HepG2 (cell line): ENCODE results near the gene COL4A2. TPM values are rescaled to one million over a fixed set of nuclear protein-coding genes. Genes with fewer than 3 reads are reported as not detected.
A peak's percentile ranks its signal among the peaks of the same experiment; 100 is the strongest.

ENCODE experiments used
- BCL3 ChIP-seq: sonication (generic); formaldehyde crosslinking; IDR thresholded peaks from 2 replicates; pipeline ENCODE4 v1.5.1; 2020; ENCODE audit warnings: mild to moderate bottlenecking, missing genetic modification reagents, moderate library complexity
- ELF4 ChIP-seq: sonication (generic); formaldehyde crosslinking; IDR thresholded peaks from 2 replicates; pipeline ENCODE4 v1.5.0; 2020; ENCODE audit warnings: missing genetic modification reagents, mild to moderate bottlenecking, moderate library complexity, borderline replicate concordance
- FOXK1 ChIP-seq: sonication (generic); formaldehyde crosslinking; IDR thresholded peaks from 2 replicates; pipeline ENCODE4 v1.4.0; 2020; ENCODE audit warnings: low read depth, missing genetic modification reagents, borderline replicate concordance
- FOXP1 ChIP-seq, 2 experiments: fragments of 450-650 bp in 1 of 2; IDR thresholded peaks; 2 replicates each; pipeline ENCODE4 v1.6.1; 2017 to 2018; ENCODE audit warnings: antibody characterized with exemption in 1 of 2
- GLMP ChIP-seq: sonication (generic); formaldehyde crosslinking; IDR thresholded peaks from 2 replicates; pipeline ENCODE4 v1.9.0; 2021; ENCODE audit warnings: missing genetic modification reagents, mild to moderate bottlenecking, borderline replicate concordance
- GZF1 ChIP-seq: sonication (generic); formaldehyde crosslinking; IDR thresholded peaks from 2 replicates; pipeline ENCODE4 v1.5.1; 2020; ENCODE audit warnings: mild to moderate bottlenecking, missing genetic modification reagents
- HIVEP1 ChIP-seq: sonication (generic); formaldehyde crosslinking; IDR thresholded peaks from 2 replicates; pipeline ENCODE4 v1.4.0; 2020; ENCODE audit warnings: mild to moderate bottlenecking, missing genetic modification reagents
- KLF12 ChIP-seq: sonication (generic); formaldehyde crosslinking; IDR thresholded peaks from 2 replicates; pipeline ENCODE4 v1.4.0; 2020; ENCODE audit warnings: missing genetic modification reagents, borderline replicate concordance
- MAFF ChIP-seq: IDR thresholded peaks from 2 replicates; pipeline ENCODE4 v1.6.1; 2011; ENCODE audit warnings: low read depth, low read length, improper control_type of control experiment
- MYNN ChIP-seq: sonication (generic); formaldehyde crosslinking; IDR thresholded peaks from 2 replicates; pipeline ENCODE4 v1.4.0; 2020; ENCODE audit warnings: mild to moderate bottlenecking, low read depth, missing genetic modification reagents
- RNF219 ChIP-seq: sonication (generic); formaldehyde crosslinking; IDR thresholded peaks from 2 replicates; pipeline ENCODE4 v1.5.0; 2020; ENCODE audit warnings: mild to moderate bottlenecking, missing genetic modification reagents
- SP5 ChIP-seq: IDR thresholded peaks from 2 replicates; pipeline ENCODE4 v1.6.1; 2016; ENCODE audit warnings: low read depth, borderline replicate concordance
- THRA ChIP-seq: sonication (generic); formaldehyde crosslinking; IDR thresholded peaks from 2 replicates; pipeline ENCODE4 v1.4.0; 2020; ENCODE audit warnings: missing genetic modification reagents, borderline replicate concordance
- U2AF1 ChIP-seq: fragments of 200-400 bp; formaldehyde crosslinking; optimal IDR thresholded peaks from 2 replicates; pipeline ENCODE3; 2017; ENCODE audit warnings: mild to moderate bottlenecking, low read depth, low read length
- XRCC5 ChIP-seq: fragments of 200-400 bp; formaldehyde crosslinking; optimal IDR thresholded peaks from 2 replicates; pipeline ENCODE3; 2017; ENCODE audit warnings: mild to moderate bottlenecking, low read length
- ZEB1 ChIP-seq: IDR thresholded peaks from 2 replicates; pipeline ENCODE4 v1.6.1; 2012; ENCODE audit warnings: mild to moderate bottlenecking, low read depth, inconsistent platforms; ENCODE audit not compliant: insufficient replicate concordance
- ZNF503 ChIP-seq: sonication (generic); formaldehyde crosslinking; IDR thresholded peaks from 2 replicates; pipeline ENCODE4 v1.4.0; 2020; ENCODE audit warnings: missing genetic modification reagents
- ZNF547 ChIP-seq: sonication (generic); formaldehyde crosslinking; IDR thresholded peaks from 2 replicates; pipeline ENCODE4 v1.5.1; 2020; ENCODE audit warnings: mild to moderate bottlenecking, missing genetic modification reagents
- ZNF616 ChIP-seq: sonication (generic); formaldehyde crosslinking; IDR thresholded peaks from 2 replicates; pipeline ENCODE4 v1.5.0; 2020; ENCODE audit warnings: low read depth, mild to moderate bottlenecking, missing genetic modification reagents
- ZNF776 ChIP-seq: sonication (generic); formaldehyde crosslinking; IDR thresholded peaks from 2 replicates; pipeline ENCODE4 v1.4.0; 2020; ENCODE audit warnings: mild to moderate bottlenecking, missing genetic modification reagents
- polyA plus RNA-seq, 8 experiments: library from polyadenylated mRNA; depleted of rRNA in 3 of 8; stranded (reverse) in 7 of 8; unstranded in 1 of 8; fragments of >200 nt; fragmentation: Illumina TruSeq in 4 of 8; extraction: Trizol in 4 of 8; gene quantifications; 2 replicates each; pipeline versions ENCODE4 v1.2.1 to v1.2.3, GENCODE V29; 2011 to 2016; ENCODE audit warnings: low read depth in 4 of 8, missing spikeins in 1 of 8, mixed read lengths in 1 of 8; ENCODE audit not compliant: insufficient read depth in 1 of 8
- total RNA-seq, 5 experiments: library from RNA; depleted of rRNA; stranded (reverse); fragments of >200 nt; fragmentation: Illumina TruSeq; extraction: Trizol; gene quantifications; 2 replicates each; pipeline ENCODE4 v1.2.3, GENCODE V29; 2016; ENCODE audit warnings: low read depth in 1 of 5

Gene COL4A2
- total and polyA plus RNA-seq, 2 of the 13 experiments (the other 11 are each of a cell fraction or from before 2014, with no cell fraction given): 0.22 to 1.9 TPM

GRCh38 chr13:110555601-110556223, 248.6 kb downstream of the COL4A2 start (continued):
- TF ChIP-seq XRCC5 (peak; percentile 27), MYNN (no peak), ZNF776 (CRISPR knock-in tag) (no peak), RNF219 (CRISPR knock-in tag) (no peak), THRA (CRISPR knock-in tag) (peak; percentile 31; the same call in 1 of the 2 replicates), ZEB1 (no peak), U2AF1 (no peak), MAFF (no peak), GZF1 (CRISPR knock-in tag) (no peak), HIVEP1 (CRISPR knock-in tag) (no peak), ZNF503 (CRISPR knock-in tag) (no peak), FOXK1 (no peak), GLMP (CRISPR knock-in tag) (no peak), KLF12 (CRISPR knock-in tag) (no peak), SP5 (CRISPR knock-in tag) (no peak), ELF4 (CRISPR knock-in tag) (no peak), BCL3 (no peak), ZNF616 (CRISPR knock-in tag) (no peak), ZNF547 (CRISPR knock-in tag) (no peak), FOXP1 (IDR thresholded peaks at IDR 0.05) (no peak), FOXP1 (CRISPR knock-in tag; IDR thresholded peaks at IDR 0.05) (peak; percentile 40; the same call in 1 of the 2 replicates)
